CD4-positive, alpha-beta T cell treated with Interleukin-1 beta for 1 hour (primary cell): ENCODE data around the gene SPAG16.
"Not testable (repeated sequence)": the region's sequence is repeated elsewhere in the genome, so short reads cannot be mapped to it uniquely, and the experiment has no call there.

Experiments used
- DNase-seq, 2 donors: peaks; one replicate each; pipeline ENCODE4 v3.0.0-alpha.2; 2020 to 2022

Gene SPAG16

GRCh38 chr2:213274143-213274542, 10.1 kb upstream of the SPAG16 start:
- no peak for DNase-seq

GRCh38 chr2:213275265-213275664, 9.0 kb upstream of the SPAG16 start:
- DNase-seq: no peak

GRCh38 chr2:213277134-213277533, 7.1 kb upstream of the SPAG16 start:
- DNase-seq: not testable (repeated sequence)

GRCh38 chr2:213279116-213279620, 5.1 kb upstream of the SPAG16 start:
- no peak for DNase-seq

- no peak for DNase-seq
These were observed 4.3 kb upstream of the SPAG16 start for GRCh38 chr2:213279971-213280370.

- no peak for DNase-seq
These were observed 3.1 kb upstream of the SPAG16 start for GRCh38 chr2:213281156-213281555.

- DNase-seq: no peak
These were observed 1.1 kb downstream of the SPAG16 start for GRCh38 chr2:213285404-213285803.

- no peak for DNase-seq
These were observed 1.9 kb downstream of the SPAG16 start for GRCh38 chr2:213286161-213286560.

- no peak for DNase-seq
These were observed 4.8 kb downstream of the SPAG16 start for GRCh38 chr2:213288913-213289700.

- no peak for DNase-seq
These were observed 6.2 kb downstream of the SPAG16 start for GRCh38 chr2:213290501-213290900.

- DNase-seq: no peak
These were observed 12.0 kb downstream of the SPAG16 start for GRCh38 chr2:213296270-213296669.

- DNase-seq: no peak
These were observed 22.2 kb downstream of the SPAG16 start for GRCh38 chr2:213306316-213306942.

- no peak for DNase-seq
These were observed 31.1 kb downstream of the SPAG16 start for GRCh38 chr2:213315168-213315876.

GRCh38 chr2:213316001-213316735, 31.9 kb downstream of the SPAG16 start:
- DNase-seq: no peak

GRCh38 chr2:213317929-213318328, 33.7 kb downstream of the SPAG16 start:
- DNase-seq: no peak

GRCh38 chr2:213320604-213321003, 36.3 kb downstream of the SPAG16 start:
- DNase-seq: no peak

GRCh38 chr2:213336253-213336770, 52.0 kb downstream of the SPAG16 start:
- DNase-seq: no peak

- no peak for DNase-seq
These were observed 69.2 kb downstream of the SPAG16 start for GRCh38 chr2:213353419-213353818.

GRCh38 chr2:213376644-213377043, 92.4 kb downstream of the SPAG16 start:
- DNase-seq: no peak

GRCh38 chr2:213407027-213407426, 122.8 kb downstream of the SPAG16 start:
- DNase-seq: not testable (repeated sequence)

- DNase-seq: not testable (repeated sequence)
These were observed 124.3 kb downstream of the SPAG16 start for GRCh38 chr2:213408426-213409070.

- not testable (repeated sequence) for DNase-seq
These were observed 126.4 kb downstream of the SPAG16 start for GRCh38 chr2:213410687-213411086.
